ENCODE results near the gene KRT222.

Gene KRT222

DNA sequence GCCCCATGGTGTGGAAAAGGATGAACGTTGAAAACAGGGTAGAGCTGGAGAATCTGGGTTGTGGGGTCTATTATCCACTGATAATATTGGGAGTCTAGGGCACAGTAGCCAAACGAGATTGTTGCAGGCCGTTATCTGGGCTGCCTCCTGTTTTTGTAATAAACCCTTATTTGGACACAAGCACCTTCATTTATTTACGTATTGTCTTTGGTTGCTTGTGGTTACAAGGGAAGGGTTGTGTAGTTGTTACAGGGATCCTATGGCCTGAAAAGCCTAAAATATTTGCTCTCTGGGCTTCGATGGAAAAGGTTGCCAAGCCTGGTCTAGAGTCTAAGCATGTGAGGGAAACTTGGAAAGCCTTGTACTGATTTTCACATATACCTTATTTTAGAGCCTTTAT is 13.0 kb downstream of the KRT222 start:
- DNase-seq, result no peak

DNA sequence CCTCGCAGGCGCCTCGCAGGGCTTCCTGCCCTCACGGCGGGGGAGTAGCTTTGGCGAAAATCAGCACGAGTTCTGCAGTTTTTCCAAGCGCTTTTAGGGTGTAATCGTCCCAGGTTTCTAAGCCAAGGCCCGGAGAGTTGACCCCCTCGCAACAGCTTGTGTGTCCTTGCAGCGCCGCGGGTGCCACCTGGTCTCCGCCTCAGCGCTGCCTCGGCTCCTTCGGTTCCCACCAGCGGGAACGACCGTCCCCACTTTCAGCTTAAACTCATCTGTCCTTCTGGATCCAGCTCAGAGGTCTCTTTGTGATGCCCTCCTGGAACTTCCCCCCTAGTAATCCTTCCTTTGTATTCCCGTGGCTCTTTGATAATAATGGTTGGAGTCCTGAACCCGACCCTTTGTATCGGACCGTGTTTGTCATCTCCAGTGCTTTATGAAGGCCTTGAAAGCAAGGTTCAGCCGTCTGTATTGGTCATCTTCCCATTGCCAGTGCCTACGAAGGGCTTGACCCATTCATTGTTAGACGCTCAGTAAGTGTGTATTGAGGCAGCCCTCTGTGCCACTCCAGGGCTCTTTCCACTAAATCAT is 16.5 kb downstream of the KRT222 start:
- DNase-seq, result no peak

DNA sequence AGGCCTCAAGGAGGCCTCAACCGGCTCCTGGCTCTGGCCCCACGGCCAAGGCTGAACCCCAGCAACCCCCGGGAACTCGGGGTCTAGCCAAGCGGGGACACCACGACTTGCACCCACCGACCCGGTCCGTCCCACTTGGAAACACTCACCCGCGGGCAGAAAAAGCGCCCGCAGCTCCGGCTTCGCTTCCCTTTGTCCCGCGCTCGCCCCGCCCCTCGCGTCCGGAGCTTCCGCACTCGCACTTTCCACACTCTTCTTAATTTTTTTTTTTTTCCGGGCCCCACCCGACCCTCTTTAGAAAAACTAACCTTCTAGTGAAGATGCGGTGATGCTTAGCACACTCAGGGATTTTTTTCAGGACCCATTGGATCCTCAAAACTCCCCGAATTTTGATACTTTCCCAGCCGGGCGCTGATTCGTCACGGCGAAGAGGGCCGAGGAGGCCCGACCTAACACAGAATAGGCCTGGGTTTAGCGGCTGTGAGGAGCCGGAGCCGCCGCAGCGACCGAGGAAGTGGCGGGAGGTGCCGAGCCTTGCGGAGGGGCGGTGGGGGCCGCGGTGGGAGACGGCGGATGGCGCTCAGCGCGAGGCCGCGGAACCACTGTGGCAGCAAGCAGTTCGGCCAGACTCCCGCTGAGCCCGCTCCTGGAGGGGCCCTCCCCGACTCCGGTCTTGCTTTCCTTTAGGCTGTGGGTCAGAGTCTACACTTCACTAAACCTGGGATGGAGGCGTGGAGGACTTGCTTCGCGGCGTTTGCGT is 17.2 kb downstream of the KRT222 start, which contains the start of gene SMARCE1:
TSS of gene SMARCE1 (minus strand) at position 195 of the 760 bp plus-strand sequence. CDS start 2,016 bp downstream, outside the sequence.
- DNase-seq, result peak; percentile 81

DNA sequence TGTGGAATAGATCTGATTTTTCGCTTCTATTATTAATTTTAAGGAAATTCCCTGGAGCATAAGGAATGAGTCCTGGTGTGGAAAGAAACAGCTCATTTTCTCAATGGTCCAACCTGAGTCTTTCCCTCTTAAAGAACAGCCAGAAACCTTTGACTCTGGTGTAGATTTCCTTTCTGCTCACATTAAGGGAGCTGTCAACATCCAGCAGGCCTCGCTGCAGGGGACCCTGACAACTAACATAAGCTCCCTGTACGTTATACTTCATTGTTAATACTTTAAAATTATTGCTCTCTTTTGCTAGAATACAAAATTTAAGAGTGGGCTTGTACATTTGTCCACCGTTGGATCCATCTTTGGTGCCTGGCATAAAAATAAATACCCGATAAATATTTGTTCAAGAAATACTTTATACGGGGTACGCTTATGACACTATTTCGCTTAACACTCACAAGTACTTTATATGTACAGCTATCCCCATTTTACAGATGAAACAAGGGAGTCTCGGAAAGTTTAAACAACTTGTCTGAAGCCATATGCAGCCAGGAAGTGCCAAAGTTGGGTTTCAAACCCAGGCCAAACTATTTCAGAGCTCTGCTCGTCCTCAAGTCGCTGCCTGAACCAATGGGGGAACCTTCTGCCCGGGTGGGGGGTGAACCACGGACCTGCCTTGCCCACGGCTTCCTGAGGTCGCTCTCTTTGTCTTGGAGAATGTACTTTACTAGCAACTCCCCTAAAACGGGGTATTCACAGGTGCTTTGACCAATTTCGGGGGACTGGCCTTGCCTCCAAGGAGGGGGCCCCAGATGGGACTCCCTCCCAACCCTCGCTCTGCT is 18.0 kb downstream of the KRT222 start:
- peak; percentile 59 for DNase-seq

DNA sequence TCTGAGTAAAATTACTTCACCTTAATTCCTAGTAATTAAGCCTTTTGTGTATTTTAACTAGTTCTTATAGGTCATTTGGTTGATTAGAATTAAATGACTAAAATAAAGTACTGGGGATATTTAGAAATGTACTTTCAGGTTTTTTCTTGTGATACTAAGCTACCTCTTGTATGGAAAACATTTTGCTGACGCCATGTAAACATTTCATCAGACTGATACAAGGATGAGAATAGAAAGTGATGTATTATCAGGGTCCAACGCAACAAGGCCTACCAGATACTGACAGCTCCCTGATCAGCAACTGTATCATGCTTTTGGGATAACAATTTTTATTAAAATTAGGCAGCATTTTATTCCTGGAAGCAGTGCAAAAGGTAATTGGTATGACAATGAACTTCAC is 19.0 kb downstream of the KRT222 start:
- DNase-seq, result no peak

DNA sequence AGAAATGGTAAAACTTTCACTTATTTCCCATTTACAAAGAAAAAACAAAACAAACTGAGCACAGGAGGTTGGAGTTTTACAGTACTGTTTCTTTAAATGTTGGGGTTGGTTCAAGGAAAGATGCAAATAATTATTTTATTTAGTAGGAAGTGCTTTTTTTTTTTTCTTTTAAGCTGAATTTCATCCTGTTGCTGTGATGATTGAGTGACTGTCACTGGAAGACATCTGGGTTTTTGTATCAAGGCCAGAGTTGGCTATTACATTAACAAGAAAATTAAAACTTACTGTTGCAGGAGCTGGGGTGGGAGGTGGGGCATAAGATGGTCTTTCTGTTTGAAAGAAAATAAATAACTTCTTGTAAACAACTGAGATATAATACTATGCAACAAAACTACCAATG is 19.7 kb downstream of the KRT222 start:
- no peak for DNase-seq

DNA sequence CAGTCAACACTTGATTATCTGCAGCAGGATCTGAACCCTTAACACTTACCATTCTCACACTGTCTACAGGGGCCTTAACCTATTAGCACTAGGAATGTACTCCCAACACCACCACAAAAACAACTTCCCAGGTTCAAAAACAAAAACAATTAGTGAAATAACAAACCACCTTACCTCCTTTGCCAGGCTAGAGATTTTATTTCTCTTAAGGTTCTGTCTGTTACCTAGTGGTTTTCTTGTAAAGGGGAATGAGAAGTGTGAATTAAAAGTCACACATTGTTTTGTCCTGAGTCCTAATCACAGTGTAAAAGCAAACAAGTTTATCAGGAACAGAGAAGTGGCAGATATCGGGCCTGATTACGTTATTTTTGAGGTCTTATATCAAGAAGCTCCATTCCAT is 27.0 kb downstream of the KRT222 start:
- DNase-seq, result no peak

DNA sequence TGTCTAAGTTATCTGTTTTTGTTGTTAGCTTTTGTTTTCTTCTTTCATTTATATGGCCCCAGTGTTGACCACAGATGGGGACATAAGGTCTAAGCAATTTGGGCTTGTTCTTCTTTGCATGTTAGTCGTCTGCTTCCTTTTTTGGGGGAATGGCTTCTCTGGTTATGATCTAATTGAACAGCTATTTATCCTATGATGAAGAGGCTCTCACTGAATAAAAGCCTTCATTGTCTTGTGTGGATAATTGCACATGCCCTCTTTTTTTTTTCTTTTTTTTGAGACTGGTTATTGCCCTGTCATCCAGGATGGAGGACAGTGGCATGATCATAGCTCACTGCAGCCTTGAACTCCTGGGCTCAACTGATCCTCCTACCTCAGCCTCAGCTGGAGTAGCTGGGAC is 31.1 kb downstream of the KRT222 start:
- DNase-seq, result no peak

DNA sequence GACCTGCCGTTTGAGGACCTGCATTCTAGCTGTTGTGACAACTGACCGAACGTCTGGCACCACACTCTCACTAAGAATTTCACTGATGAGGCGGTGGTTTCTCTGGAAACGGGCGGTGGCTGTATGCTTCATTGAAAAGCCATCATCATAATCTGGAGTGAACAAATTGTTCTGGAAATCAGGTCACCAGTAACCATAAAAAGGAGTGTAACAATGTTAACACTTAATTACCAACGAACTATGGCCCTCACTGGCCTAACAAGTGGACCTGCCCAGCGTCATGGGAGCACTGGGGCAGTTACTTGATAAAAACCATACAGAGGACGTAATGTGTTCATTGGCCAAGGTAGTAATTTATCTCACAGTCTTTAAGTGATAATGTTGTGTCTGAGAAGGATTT is 32.8 kb downstream of the KRT222 start:
- DNase-seq, result no peak

DNA sequence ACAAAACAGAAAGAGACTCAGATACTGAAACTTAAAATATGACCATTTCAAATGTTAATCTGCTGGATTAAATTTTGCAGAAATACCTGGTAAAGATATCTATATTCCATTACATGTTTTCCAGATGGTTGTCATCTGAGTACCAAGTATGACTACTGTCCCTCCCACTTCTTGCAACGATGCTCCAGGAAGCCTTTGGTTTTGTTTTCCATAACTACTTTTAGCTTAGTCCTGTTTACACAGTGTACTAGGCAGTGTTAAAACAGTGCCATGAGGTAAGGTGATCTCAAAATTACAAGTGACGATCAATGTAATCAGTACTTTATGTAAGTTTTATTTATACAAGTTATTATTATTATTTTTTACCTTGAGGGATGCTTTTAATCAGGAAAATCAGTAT is 35.1 kb downstream of the KRT222 start:
- no peak for DNase-seq

DNA sequence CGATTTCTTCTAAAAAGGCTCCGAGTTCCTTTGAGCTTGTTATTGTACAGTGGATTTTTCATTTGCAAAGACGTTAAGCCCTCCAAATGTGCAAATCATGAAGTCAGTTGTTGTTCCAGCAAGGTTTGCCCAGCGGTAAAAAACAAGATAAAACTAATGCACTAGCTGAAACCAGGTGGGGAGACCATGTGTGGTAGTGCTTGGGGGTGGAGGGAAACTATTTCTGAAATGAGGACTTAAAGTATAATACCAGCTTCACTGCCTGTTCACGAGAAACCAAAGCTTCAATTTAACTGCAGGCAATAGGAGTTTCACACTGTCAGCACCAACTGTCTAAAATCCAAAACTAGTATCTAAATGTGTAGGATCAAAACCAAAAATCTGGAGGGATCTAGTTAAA is 39.7 kb downstream of the KRT222 start:
- no peak for DNase-seq

DNA sequence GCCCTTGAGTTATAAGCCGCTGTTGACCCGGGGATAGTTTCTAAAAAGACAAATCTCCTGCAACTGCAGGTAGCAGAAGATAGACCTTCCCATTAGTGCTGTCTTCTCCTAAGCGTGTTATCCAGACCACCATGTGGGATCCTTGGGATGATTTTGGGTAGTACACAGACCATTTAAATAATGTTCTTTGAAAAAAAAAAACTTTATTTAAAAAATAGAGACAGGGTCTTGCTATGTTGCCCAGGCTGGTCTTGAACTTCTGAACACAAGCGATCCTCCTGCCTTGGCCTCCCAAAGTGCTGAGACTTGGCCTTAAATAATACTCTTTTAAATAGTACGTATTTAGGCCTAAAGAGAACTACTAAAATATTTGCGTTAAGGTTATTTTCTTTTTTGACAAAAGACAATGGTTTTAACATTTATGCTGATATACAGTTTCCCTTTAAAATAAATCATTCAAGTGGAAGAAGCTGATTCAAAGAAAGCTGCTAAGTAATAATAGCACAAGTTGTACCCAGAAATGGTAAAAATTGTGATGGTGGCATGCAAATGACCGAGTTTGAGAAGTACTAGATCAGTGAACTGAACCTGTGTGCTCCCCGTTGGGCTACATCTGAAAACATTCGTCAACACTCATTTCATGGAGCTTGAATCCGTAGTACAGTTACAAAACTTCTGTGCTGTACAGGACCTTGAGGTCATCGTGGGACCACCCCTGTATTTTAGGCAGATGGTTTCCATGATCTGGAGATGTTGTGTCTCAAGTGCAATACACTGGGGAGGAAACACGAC is 41.4 kb downstream of the KRT222 start:
- no peak for DNase-seq

DNA sequence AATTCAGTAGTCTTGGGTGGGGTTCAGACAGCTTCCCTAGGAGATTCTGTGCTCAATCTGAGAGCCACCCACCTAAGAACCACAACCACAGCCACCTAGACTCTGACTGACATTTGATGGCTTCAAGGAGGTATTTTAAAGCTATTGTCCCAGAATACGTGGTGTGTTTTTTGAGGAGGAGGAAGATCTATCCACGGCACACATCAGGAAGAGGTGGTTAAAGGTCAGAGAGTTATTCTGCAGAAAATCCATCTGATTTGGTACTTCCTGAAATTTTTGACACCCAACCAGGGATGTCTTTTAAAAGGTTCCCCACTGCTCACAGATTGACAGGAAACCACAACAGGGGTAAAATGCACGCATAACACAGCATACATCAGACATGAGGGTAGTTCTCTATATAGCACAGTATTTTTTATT is 42.5 kb downstream of the KRT222 start:
- no peak for DNase-seq

DNA sequence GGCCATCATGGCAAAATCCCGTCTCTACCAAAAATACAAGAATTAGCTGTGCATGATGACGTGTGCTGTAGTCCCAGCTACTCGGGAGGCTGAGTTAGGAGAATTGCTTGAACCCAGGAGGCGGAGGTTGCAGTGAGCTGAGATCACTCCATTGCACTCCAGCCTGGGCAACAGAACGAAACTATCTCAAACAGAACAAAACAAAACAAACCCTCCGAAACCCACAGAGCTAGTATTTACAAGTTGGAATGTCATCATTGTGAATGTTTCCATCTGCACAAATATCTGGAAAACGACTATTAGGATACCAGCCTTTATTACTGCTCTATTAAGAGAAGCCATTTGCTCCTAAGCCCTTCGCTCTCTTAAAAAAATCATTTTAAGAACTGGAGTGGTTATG is 43.4 kb downstream of the KRT222 start:
- no peak for DNase-seq

DNA sequence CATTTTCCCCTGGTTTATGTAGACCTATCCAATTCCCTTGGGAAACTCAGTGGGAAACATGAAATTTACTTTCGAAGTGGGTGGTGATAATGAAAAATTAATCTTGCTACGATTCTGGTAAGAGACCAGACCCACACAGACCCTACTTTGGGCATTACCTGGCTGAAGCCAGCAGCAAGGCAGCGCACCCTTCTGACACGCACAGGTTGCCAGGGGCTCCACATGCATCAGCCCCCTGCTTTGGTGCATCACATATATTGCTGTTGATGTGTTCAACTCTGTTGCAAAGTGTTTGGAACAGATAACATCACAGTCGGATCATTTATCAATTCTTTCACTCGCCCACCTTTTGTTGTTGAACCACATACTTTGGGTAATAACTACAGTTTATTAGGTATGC is 44.0 kb downstream of the KRT222 start:
- no peak for DNase-seq

DNA sequence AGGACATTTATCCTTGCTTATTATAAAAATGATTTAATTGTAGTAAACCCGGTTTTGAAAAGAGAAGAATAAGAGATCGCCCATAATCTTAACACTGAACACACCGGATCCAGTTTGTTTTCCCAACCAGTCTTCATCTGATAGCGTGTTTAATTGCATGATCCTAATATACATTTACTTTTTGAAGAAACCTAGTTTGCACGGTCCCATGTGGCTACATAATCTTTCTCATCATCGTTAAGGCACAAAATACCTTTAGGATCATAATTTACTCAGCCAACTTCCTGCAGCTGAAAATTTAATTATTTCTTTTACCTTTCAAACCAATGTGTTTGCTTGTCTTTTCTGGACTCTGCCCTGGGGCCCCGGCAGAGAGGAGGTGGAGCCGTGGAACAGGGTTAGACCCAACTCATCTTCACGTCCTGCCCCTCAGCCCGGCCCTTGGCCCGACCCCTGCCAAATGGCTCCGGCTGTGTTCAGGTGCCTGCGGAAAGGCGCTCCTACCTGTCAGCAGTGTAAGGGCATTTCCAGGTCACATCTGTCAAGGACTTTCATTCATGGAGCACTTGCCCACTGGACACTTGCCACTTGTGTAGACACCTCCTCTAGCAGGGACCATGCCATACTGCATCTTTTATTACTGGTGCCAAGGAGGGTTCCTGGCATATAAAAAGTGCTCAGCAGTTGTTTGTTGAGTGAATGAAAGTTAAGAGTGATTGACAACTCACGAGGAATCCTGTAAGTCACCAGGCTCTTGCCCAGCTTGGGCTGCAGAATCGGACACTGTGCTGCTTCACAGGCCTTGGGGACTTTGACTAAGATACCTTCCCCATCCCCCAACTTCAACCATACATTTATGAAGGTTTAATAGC is 46.0 kb downstream of the KRT222 start:
- no peak for DNase-seq

DNA sequence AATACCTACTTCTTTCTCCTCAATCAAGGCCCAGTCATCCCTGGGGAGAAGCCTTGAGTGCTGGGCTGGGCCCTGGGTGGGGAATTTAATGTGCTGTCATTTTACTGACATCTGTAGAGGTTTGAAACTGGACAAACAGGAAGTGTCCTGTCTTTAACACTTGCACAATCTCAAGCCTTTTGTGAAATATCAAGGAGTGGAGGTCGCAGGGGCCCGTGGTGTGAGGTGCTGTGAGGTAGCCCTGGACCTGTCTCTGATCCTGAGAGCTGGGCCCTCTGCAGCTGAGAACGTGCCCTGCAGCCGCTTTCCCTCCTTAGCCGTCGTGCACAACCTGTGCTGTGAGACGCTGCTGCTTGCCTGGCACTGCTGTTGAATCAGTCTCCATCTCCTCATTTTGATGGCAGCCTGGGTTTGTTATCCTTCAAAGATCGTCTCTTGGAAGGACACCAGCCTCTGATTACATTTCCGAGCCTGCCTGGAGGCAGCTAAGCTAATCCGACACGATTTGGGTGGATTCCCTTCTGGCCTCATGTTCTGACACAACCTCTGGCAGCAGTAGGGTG is 47.2 kb downstream of the KRT222 start:
- DNase-seq, result no peak

DNA sequence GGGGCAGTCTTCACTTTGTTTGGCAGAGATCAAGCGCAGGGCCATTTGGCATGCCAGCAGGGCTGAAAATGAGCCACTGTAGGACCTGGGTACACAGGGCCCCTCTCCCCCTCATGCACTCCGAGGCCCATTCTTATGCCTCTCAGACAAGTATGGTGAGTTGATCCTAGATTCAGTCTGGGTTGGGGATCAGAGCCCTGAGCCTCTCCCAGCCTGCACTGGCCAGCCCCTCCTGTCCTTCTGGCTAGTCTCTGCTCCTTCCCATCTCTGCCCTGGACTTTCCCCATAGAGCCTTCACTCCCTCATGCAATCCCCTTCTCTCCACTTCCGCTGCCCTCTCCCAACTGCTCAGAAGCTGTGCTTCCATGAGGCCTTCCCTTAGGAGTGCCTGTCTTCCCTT is 48.4 kb downstream of the KRT222 start:
- DNase-seq, result no peak

DNA sequence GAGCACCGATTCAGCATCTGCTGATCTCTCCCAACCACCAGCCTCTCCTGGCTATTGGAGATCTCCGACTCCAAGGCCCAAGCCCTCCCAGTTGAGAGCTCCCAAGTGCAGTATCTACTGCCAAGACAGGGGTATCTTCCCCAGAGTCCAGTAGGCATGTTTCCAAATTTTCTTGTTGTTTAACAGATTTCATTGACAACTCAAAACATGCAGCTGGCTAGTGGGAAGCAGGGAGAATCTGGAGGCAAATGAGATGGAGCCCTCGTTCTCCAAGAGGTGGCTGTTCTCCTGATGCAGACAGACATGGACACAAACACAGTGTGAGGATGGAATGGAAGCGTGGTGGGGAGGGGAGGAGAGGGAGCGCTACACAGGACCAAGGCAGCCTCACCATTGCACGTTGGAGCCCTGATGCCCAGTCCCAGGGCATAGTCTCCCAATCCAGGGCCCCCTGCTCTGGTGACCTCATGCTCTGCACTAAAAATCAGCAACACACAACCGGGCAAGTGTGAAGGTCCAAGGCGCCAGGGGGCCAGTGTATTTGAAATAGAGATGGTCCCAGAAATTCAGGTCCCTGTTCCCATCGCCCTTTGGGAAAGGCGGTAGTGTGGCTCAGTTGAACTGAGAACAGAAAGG is 49.0 kb downstream of the KRT222 start:
- DNase-seq, result no peak

DNA sequence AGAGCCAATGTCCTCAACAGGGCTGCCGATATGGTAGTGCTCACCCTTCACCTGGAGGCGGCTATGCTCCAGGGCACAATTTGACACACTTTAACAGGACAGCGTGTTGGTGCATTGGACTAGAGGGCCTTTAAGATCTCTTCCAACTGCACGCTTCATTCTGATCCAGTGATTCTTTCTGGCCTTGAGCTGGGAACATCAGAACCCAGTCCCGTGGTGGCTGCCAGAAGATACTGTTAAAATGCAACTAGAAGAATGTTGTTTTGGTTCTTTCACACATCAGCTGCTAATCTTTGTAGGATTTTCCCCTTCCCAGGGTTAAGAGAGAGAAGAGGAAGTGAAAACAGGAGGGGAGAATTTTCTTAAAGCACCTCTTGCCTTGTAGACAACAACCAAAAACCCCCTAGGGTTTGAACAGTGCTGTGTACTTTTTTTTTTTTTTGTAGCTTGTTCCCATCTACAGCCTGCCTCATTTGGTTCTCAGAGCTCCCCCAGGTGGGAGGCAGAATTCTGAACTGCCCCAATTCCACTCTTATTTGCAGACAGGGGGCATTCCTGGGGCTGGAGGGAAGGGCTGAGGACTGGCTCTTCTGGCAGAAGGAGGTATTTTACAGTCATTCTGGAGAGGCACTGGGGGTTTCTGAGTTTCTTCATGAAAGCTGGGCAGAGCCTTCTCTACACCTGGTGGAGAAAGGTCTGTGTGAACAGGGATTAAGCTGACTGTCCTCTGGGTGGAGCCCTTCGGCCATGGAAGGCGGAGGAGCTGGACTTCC is 49.7 kb downstream of the KRT222 start:
- DNase-seq, result peak; percentile 23
